ENCODE measurements around the gene BIRC7. TPM values are rescaled to one million over a fixed set of nuclear protein-coding genes. Genes with fewer than 3 reads are reported as not detected.

Gene BIRC7
- total RNA-seq, 1 donor from 2014 or later: not detected

DNA sequence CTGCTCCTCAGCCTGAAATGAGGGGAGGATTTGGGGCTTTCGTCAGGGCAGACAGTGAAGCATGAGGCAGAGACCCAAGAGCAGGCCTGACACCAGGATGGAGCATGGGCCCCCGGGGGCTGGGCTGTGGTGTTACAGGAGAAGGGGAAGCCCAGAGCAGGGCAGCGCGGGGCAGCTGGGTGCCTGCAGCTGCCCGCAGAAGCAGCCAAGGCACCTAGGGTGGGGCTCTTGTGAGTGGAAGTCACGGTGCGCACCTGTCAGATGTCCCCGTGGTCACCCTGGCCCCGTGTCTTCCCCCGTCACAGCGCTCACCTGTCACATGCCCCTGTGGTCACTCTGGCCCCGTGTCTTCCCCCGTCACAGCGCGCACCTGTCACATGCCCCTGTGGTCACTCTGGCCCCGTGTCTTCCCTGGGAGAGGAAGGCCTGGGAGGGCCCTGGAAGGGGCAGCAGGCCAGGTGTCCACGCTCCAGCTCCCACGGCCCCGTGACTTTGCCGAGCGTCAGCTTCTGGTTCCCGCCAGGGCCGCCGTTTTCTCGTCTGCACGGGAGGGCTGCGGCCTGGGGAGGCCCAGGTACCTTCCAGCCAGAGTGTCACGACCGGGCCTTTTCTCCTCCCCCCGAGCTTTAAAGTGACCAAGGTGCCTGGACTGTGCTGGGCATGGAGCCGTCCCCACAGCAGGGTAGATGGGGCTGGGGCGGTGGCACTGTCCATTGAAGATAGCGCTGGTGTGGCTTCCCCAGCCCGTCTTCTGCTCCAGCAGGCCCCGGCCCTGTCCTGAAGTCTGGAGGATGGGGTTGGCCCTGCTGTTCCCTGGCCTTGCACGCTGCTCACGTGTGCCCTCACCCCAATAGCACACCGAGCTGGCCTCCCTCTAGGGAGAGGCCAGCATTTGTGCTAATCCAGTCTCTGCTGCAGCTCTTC lies 46.3 kb downstream of the BIRC7 start:
- no peaks in the 10 kb centered on the region for H3K4me1 Mint-ChIP-seq (ENCODE audit: low read depth)
- DNase-seq (ENCODE audit: low spot score, unreplicated experiment): no peak
- H3K27ac Mint-ChIP-seq: no peak overlapping the region
- no peak overlapping the region for H3K4me3 Mint-ChIP-seq (ENCODE audit: low read depth)
- H3K27me3 Mint-ChIP-seq: no peaks in the 10 kb centered on the region
- TF ChIP-seq CTCF (IDR thresholded peaks at IDR 0.05; ENCODE audit: unreplicated experiment): no peak
- peaks cover 4% of the 10 kb centered on the region for H3K36me3 Mint-ChIP-seq (ENCODE audit: insufficient read depth)
- H3K9me3 Mint-ChIP-seq (ENCODE audit: low read depth): no peaks in the 10 kb centered on the region

DNA sequence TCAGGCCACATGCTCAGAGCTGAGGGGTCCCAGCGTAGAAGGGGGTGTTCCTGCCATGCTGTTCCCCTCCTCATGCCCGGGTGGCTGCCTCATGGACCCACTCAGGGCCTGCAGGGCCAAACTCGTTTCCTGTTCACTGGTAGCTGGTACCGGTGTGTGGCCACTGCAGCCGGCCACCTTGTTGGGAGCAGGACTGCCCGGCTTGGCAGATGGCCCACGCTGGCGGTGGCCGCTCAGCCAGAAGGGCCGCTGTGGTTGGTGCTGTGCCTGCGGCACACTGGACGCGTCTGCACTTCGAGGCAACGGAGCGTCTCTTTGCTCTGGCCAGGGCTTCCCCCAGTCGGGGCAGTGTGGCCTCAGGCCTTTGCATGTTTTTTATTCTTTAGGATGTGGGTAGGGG lies 47.2 kb downstream of the BIRC7 start:
- H3K4me3 Mint-ChIP-seq (ENCODE audit: low read depth): no peak overlapping the region
- H3K9me3 Mint-ChIP-seq (ENCODE audit: low read depth): no peaks in the 10 kb centered on the region
- no peak for TF ChIP-seq CTCF (IDR thresholded peaks at IDR 0.05; ENCODE audit: unreplicated experiment)
- H3K36me3 Mint-ChIP-seq (ENCODE audit: insufficient read depth): peaks cover 4% of the 10 kb centered on the region
- H3K27ac Mint-ChIP-seq: no peak overlapping the region
- no peak for DNase-seq (ENCODE audit: low spot score, unreplicated experiment)
- no peaks in the 10 kb centered on the region for H3K4me1 Mint-ChIP-seq (ENCODE audit: low read depth)
- H3K27me3 Mint-ChIP-seq: no peaks in the 10 kb centered on the region

- H3K27ac Mint-ChIP-seq: no peak overlapping the region
- no peak for TF ChIP-seq CTCF (IDR thresholded peaks at IDR 0.05; ENCODE audit: unreplicated experiment)
Measured at GRCh38 chr20:63283397-63284082, 47.8 kb downstream of the BIRC7 start.

DNA sequence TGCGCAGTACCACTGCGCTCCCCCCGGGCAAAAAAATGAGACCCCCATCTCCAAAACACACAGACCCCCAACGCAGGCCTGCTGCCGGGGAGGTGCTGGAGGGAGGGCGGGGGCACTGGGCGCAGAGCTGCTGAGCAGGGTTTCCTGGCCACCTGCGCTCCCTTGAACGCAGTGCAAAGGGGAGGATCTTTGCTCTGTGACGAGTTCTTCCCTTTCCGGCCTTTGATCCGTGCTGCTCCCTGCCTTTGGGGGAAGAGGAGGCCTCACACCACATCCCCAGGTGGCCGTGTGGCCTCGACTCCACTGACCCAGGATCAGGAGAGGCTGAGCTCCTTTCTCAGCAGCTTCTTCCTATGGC lies 48.4 kb downstream of the BIRC7 start:
- Mint-ChIP-seq H3K9me3 (ENCODE audit: low read depth) (no peaks in the 10 kb centered on the region), H3K4me3 (ENCODE audit: low read depth) (no peak overlapping the region), H3K4me1 (ENCODE audit: low read depth) (no peaks in the 10 kb centered on the region), H3K27ac (no peak overlapping the region), H3K36me3 (ENCODE audit: insufficient read depth) (peaks cover 6% of the 10 kb centered on the region), H3K27me3 (no peaks in the 10 kb centered on the region)
- no peak for TF ChIP-seq CTCF (IDR thresholded peaks at IDR 0.05; ENCODE audit: unreplicated experiment)
- DNase-seq (ENCODE audit: low spot score, unreplicated experiment): no peak

More at GRCh38 chr20:63283397-63284082, 47.8 kb downstream of the BIRC7 start:
- no peak overlapping the region for H3K4me3 Mint-ChIP-seq (ENCODE audit: low read depth)
- H3K9me3 Mint-ChIP-seq (ENCODE audit: low read depth): no peaks in the 10 kb centered on the region
- no peaks in the 10 kb centered on the region for H3K27me3 Mint-ChIP-seq
- DNase-seq (ENCODE audit: low spot score, unreplicated experiment): no peak
- H3K4me1 Mint-ChIP-seq (ENCODE audit: low read depth): no peaks in the 10 kb centered on the region
- H3K36me3 Mint-ChIP-seq (ENCODE audit: insufficient read depth): peaks cover 6% of the 10 kb centered on the region

DNA sequence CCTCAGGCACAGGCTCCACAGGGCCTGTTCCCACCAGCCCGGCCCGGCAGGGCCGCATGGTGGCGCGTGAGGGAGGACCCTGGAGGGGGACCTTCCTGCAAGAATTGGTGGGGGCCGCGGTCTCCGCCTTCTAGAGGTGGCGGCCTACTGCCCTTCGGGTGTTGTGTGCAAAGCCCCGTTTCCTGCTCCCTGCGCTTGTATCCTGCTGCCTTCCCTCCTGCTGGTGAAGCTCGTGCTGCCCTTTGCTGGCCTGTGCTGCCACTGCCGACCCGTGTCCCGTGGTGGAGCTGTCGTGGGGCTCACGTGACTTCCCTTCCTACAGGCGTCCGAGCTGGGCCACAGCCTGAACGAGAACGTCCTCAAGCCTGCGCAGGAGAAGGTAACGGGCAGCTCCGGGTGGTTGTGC lies 48.8 kb downstream of the BIRC7 start:
- H3K4me1 Mint-ChIP-seq (ENCODE audit: low read depth): no peaks in the 10 kb centered on the region
- H3K36me3 Mint-ChIP-seq (ENCODE audit: insufficient read depth): peaks cover 5% of the 10 kb centered on the region
- no peak for DNase-seq (ENCODE audit: low spot score, unreplicated experiment)

More for the DNA sequence above, 48.8 kb downstream of the BIRC7 start:
- TF ChIP-seq CTCF (IDR thresholded peaks at IDR 0.05; ENCODE audit: unreplicated experiment): no peak
- Mint-ChIP-seq H3K9me3 (ENCODE audit: low read depth) (no peaks in the 10 kb centered on the region), H3K27ac (no peak overlapping the region), H3K27me3 (no peaks in the 10 kb centered on the region), H3K4me3 (ENCODE audit: low read depth) (no peak overlapping the region)
